Liver (tissue), 9 donors: Measurements from ENCODE around the gene MELTF. TPM values are rescaled to one million over a fixed set of nuclear protein-coding genes. Genes with fewer than 3 reads are reported as not detected.

Experiments used
- DNase-seq: peaks from one replicate; pipeline ENCODE4 v3.0.0-alpha.2; 2017; ENCODE audit warnings: low spot score
- H3K27ac ChIP-seq, 2 donors: one replicate each; pipeline ENCODE4 v1.7.0; 2013; ENCODE audit warnings: inconsistent platforms in 2 of 2, low read length in 2 of 2, control low read depth in 1 of 2, low read depth in 1 of 2, mild to moderate bottlenecking in 1 of 2
- H3K27me3 ChIP-seq, 4 donors: one replicate each; pipeline versions ENCODE4 v1.6.1 to v1.7.0; 2013; ENCODE audit warnings: low read length in 3 of 4, inconsistent platforms in 1 of 4, mild to moderate bottlenecking in 1 of 4, moderate library complexity in 1 of 4; ENCODE audit not compliant: control insufficient read depth in 4 of 4, insufficient read depth in 4 of 4
- H3K36me3 ChIP-seq, 4 donors: one replicate each; pipeline versions ENCODE4 v1.6.1 to v1.7.0; 2013; ENCODE audit warnings: low read length in 3 of 4, mild to moderate bottlenecking in 3 of 4, low read depth in 1 of 4, moderate library complexity in 1 of 4; ENCODE audit not compliant: control insufficient read depth in 4 of 4, insufficient read depth in 3 of 4
- H3K4me1 ChIP-seq, 4 donors: one replicate each; pipeline versions ENCODE4 v1.6.1 to v1.7.0; 2013; ENCODE audit warnings: low read length in 3 of 4, mild to moderate bottlenecking in 3 of 4, moderate library complexity in 1 of 4; ENCODE audit not compliant: control insufficient read depth in 4 of 4, insufficient read depth in 4 of 4
- H3K4me3 ChIP-seq, 3 donors: one replicate each; pipeline versions ENCODE4 v1.6.1 to v1.7.0; 2013; ENCODE audit warnings: low read length in 3 of 3, control low read depth in 1 of 3, low read depth in 1 of 3, mild to moderate bottlenecking in 1 of 3
- H3K9ac ChIP-seq, 2 donors: one replicate each; pipeline ENCODE4 v1.7.0; 2013; ENCODE audit warnings: low read length in 2 of 2, mild to moderate bottlenecking in 2 of 2, moderate library complexity in 2 of 2, control low read depth in 1 of 2, low read depth in 1 of 2
- H3K9me3 ChIP-seq, 4 donors: one replicate each; pipeline versions ENCODE4 v1.6.1 to v1.7.0; 2013; ENCODE audit warnings: low read length in 3 of 4; ENCODE audit not compliant: control insufficient read depth in 4 of 4
- ATF3 ChIP-seq: IDR thresholded peaks from 2 replicates; pipeline ENCODE4 v1.6.1; 2016; ENCODE audit warnings: antibody characterized with exemption
- EGR1 ChIP-seq, 2 donors: IDR thresholded peaks; 2 replicates each; pipeline ENCODE4 v1.6.1; 2016 to 2018; ENCODE audit warnings: antibody characterized with exemption in 2 of 2, low read depth in 2 of 2
- FOXA1 ChIP-seq: IDR thresholded peaks from 2 replicates; pipeline ENCODE4 v1.6.1; 2016; ENCODE audit warnings: antibody characterized with exemption
- FOXA2 ChIP-seq: IDR thresholded peaks from 2 replicates; pipeline ENCODE4 v1.6.1; 2016; ENCODE audit warnings: antibody characterized with exemption
- GABPA ChIP-seq, 2 donors: IDR thresholded peaks in 1 of 2; conservative IDR thresholded peaks in 1 of 2; 2 replicates each; pipeline ENCODE4 v1.6.1; 2016; ENCODE audit warnings: antibody characterized with exemption in 2 of 2, mild to moderate bottlenecking in 1 of 2, moderate library complexity in 1 of 2
- HNF4A ChIP-seq, 2 donors: conservative IDR thresholded peaks; 2 replicates each; pipeline ENCODE4 v1.6.1; 2016; ENCODE audit warnings: antibody characterized with exemption in 2 of 2, mild to moderate bottlenecking in 2 of 2
- HNF4G ChIP-seq: IDR thresholded peaks from 2 replicates; pipeline ENCODE4 v1.6.1; 2016; ENCODE audit warnings: antibody characterized with exemption
- JUND ChIP-seq, 2 donors: IDR thresholded peaks; 2 replicates each; pipeline ENCODE4 v1.6.1; 2016; ENCODE audit warnings: antibody characterized with exemption in 2 of 2
- NR2F2 ChIP-seq: IDR thresholded peaks from 2 replicates; pipeline ENCODE4 v1.6.1; 2016; ENCODE audit warnings: antibody characterized with exemption
- RAD21 ChIP-seq, 2 donors: IDR thresholded peaks; 2 replicates each; pipeline ENCODE4 v1.6.1; 2016; ENCODE audit warnings: antibody characterized with exemption in 2 of 2, mild to moderate bottlenecking in 2 of 2
- REST ChIP-seq: IDR thresholded peaks from 2 replicates; pipeline ENCODE4 v1.6.1; 2016; ENCODE audit warnings: antibody characterized with exemption, mild to moderate bottlenecking
- RXRA ChIP-seq, 2 donors: IDR thresholded peaks; 2 replicates each; pipeline ENCODE4 v1.6.1; 2017 to 2018; ENCODE audit warnings: antibody characterized with exemption in 2 of 2, mild to moderate bottlenecking in 1 of 2
- SP1 ChIP-seq: IDR thresholded peaks from 2 replicates; pipeline ENCODE4 v1.6.1; 2018; ENCODE audit warnings: antibody characterized with exemption, mild to moderate bottlenecking
- TAF1 ChIP-seq: conservative IDR thresholded peaks from 2 replicates; pipeline ENCODE4 v1.6.1; 2016; ENCODE audit warnings: antibody characterized with exemption, mild to moderate bottlenecking
- YY1 ChIP-seq: IDR thresholded peaks from 2 replicates; pipeline ENCODE4 v1.6.1; 2016; ENCODE audit warnings: antibody characterized with exemption, mild to moderate bottlenecking
- WGBS: extraction: QIAGEN DNeasy Blood & Tissue Kit; methylation state at CpG from one replicate; pipeline ENCODE4 v1.1.7; 2013; 5-methylcytosine and 5-hydroxymethylcytosine counted together
- polyA plus RNA-seq, 2 donors: library from polyadenylated mRNA; stranded (reverse) in 1 of 2; unstranded in 1 of 2; fragments of 200-250 nt in 1 of 2; fragments of >200 nt in 1 of 2; fragmentation: Nextera tagmentation in 1 of 2; extraction: Ambion mirVana in 1 of 2; gene quantifications; one replicate each; pipeline versions ENCODE4 v1.2.1 to v1.2.3, GENCODE V29; 2013 to 2015
- total RNA-seq, 2 donors: library from RNA; depleted of rRNA; stranded (reverse); fragments of >200 nt; gene quantifications; one replicate each; pipeline ENCODE4 v1.2.3, GENCODE V29; 2014
- TF ChIP-seq, protein P1 (sequence below): fragments of 150-350 bp; IDR thresholded peaks from 2 replicates; pipeline ENCODE4 v1.5.1; 2017; ENCODE audit warnings: improper control_type of control experiment, low read depth, low read length; ENCODE audit not compliant: missing input control
- TF ChIP-seq, protein P2 (sequence below): IDR thresholded peaks from 2 replicates; pipeline ENCODE4 v1.6.1; 2016; ENCODE audit warnings: antibody characterized with exemption
- TF ChIP-seq, protein P3 (sequence below): IDR thresholded peaks from 2 replicates; pipeline ENCODE4 v1.6.1; 2016; ENCODE audit warnings: antibody characterized with exemption
- donor health status: healthy.
- donor health status: healthy.
- donor health status: healthy.
- donor health status: healthy.
- donor health status: healthy.

Gene MELTF
- total and polyA plus RNA-seq, 4 donors, result 0.14 to 1.2 (median 1.0) TPM

- TF ChIP-seq, protein P1, sequence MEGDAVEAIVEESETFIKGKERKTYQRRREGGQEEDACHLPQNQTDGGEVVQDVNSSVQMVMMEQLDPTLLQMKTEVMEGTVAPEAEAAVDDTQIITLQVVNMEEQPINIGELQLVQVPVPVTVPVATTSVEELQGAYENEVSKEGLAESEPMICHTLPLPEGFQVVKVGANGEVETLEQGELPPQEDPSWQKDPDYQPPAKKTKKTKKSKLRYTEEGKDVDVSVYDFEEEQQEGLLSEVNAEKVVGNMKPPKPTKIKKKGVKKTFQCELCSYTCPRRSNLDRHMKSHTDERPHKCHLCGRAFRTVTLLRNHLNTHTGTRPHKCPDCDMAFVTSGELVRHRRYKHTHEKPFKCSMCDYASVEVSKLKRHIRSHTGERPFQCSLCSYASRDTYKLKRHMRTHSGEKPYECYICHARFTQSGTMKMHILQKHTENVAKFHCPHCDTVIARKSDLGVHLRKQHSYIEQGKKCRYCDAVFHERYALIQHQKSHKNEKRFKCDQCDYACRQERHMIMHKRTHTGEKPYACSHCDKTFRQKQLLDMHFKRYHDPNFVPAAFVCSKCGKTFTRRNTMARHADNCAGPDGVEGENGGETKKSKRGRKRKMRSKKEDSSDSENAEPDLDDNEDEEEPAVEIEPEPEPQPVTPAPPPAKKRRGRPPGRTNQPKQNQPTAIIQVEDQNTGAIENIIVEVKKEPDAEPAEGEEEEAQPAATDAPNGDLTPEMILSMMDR, result no peak
- no peak for TF ChIP-seq FOXA2
Observed at GRCh38 chr3:196965112-196965803, 64.4 kb downstream of the MELTF start (continued).

GRCh38 chr3:196963631-196963953, 66.0 kb downstream of the MELTF start:
- Histone ChIP-seq H3K36me3 (no peaks in the 10 kb centered on the region), H3K9me3 (no peaks in the 10 kb centered on the region), H3K9ac (no peak overlapping the region), H3K4me3 (no peak overlapping the region), H3K27ac (no peak overlapping the region), H3K27me3 (no peaks in the 10 kb centered on the region), H3K4me1 (peaks cover 0 to 9% (median 6%) of the 10 kb centered on the region in 4 donors)
- 88% methylated on average over 2 of the region's 2 CpGs for WGBS
- TF ChIP-seq SP1 (no peak), GABPA (IDR thresholded peaks at IDR 0.05 in 1 of 2, conservative IDR thresholded peaks at IDR 0.05 in 1 of 2) (no peak), JUND (IDR thresholded peaks at IDR 0.05) (no peak), REST (no peak), FOXA1 (no peak), RAD21 (IDR thresholded peaks at IDR 0.05) (no peak), HNF4G (no peak), HNF4A (conservative IDR thresholded peaks at IDR 0.05) (no peak), RXRA (IDR thresholded peaks at IDR 0.05) (no peak), ATF3 (no peak), YY1 (no peak), TAF1 (no peak), EGR1 (IDR thresholded peaks at IDR 0.05; ENCODE audit: low read depth in 2 of 2) (no peak), NR2F2 (no peak)
- TF ChIP-seq, protein P2, sequence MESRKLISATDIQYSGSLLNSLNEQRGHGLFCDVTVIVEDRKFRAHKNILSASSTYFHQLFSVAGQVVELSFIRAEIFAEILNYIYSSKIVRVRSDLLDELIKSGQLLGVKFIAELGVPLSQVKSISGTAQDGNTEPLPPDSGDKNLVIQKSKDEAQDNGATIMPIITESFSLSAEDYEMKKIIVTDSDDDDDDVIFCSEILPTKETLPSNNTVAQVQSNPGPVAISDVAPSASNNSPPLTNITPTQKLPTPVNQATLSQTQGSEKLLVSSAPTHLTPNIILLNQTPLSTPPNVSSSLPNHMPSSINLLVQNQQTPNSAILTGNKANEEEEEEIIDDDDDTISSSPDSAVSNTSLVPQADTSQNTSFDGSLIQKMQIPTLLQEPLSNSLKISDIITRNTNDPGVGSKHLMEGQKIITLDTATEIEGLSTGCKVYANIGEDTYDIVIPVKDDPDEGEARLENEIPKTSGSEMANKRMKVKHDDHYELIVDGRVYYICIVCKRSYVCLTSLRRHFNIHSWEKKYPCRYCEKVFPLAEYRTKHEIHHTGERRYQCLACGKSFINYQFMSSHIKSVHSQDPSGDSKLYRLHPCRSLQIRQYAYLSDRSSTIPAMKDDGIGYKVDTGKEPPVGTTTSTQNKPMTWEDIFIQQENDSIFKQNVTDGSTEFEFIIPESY, result no peak
- TF ChIP-seq, protein P3, sequence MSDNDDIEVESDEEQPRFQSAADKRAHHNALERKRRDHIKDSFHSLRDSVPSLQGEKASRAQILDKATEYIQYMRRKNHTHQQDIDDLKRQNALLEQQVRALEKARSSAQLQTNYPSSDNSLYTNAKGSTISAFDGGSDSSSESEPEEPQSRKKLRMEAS, result no peak
- TF ChIP-seq, protein P1, result no peak
- no peak for DNase-seq
